Hypothalamus (tissue), 51 donors: Measurements from ENCODE around the gene THOC6.
A peak's percentile ranks its signal among the peaks of the same experiment; 100 is the strongest.
"Not testable (repeated sequence)": the region's sequence is repeated elsewhere in the genome, so short reads cannot be mapped to it uniquely, and the experiment has no call there.

Source experiments
- DNase-seq, 51 donors: peaks; one replicate each; lab custom pipeline; 2025; lab: John Stamatoyannopoulos, UW

THOC6 gene

DNA sequence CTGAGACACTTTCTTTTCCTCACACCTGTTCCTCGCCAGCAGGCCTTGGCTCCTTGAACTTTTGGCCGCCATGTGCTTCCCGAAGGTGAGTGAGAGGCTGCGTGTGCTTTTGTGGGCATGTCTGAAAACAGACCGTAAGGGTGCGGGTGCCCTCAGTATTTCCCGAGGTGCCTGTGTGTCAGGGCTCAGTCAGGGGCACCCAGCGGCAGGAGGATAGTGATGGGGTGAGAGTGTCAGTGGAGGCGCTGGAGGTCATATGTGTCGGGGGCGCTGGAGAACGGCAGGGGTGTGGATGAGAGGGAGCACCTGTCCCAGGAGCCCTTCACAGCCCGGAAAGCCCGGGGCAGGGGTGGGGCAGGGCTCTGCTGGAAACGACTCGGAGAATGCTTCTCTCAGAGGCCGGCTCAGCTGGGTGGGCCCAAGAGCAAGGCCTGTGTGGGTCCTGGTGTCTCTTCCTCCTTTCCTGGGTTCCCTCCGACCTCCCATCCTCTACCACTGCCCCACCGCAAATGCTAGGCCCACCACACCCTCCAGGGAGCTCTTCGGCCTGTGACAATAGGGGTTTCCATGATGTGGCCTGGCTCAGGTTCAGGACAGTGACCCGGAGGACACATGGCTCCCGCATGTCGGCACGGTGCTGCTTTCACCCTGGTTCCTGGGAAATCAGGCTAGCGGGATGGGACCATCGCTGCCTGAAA lies 42.1 kb downstream of the THOC6 start:
- no peak for DNase-seq

DNA sequence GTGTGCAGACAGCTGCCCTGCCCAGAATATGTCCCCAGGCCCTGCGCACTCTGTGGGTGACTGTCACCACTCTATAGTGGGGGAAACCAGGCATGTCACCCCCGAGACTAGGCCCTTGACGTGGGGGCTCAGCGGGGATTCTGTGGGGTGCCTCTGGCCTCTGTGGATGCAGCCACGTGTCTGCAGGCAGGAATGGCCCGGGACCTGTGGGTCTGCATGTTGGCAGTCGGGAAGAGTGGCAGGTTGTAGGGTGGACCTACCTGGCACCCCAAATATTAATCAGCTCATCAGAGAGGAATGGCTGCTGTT lies 42.6 kb downstream of the THOC6 start:
- DNase-seq = no peak

GRCh38 chr16:3068487-3068886 lies 44.7 kb downstream of the THOC6 start:
- no peak for DNase-seq

- DNase-seq = not testable (repeated sequence)
Observed at GRCh38 chr16:3069146-3069545, 45.3 kb downstream of the THOC6 start.

- no peak for DNase-seq
Observed at GRCh38 chr16:3070608-3071111, 46.8 kb downstream of the THOC6 start.

GRCh38 chr16:3071655-3072054 lies 47.8 kb downstream of the THOC6 start:
- DNase-seq = no peak

DNA sequence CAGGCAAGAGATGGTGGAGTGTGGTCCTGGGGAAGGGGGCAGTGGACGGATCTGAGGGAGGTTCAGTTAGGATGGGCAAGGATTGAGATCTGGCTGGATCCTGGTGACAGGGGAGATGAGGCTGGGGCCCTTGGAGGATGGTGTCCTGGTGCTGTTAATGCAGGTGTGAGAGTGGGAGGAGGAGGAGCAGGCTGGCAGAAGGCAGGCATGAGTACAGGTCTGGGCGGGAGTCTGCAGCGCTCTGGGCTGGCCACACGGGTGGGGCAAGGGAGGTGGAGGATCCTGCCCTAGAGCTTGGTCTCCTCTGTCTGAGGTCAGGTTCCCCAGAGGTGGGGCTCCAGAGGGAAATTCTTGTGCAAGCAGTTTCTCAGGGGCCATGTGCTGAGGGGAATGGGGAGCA lies 48.3 kb downstream of the THOC6 start:
- DNase-seq = not testable (repeated sequence)

- DNase-seq = not testable (repeated sequence)
Observed at GRCh38 chr16:3072576-3073263, 48.9 kb downstream of the THOC6 start.

DNA sequence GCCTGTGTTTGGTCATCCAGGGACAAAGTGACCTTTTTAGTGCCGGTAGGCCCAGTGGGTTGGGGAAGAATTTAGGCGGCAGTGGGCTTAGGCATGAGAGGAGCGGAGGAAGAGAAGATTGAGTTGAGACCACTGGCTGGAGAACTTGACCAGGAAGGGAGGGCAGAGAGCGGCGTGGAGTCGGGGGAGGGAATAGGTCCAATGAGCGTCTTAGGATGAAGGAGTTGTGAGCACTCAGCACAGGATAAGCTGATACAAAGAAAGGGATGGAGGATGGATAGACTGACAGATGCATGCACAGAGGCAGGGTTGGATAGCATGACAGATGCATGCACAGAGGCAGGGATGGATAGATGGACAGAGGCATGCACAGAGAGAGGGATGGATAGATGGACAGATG lies 49.6 kb downstream of the THOC6 start:
- no peak for DNase-seq

GRCh38 chr16:3074860-3075522 lies 51.2 kb downstream of the THOC6 start:
- no peak for DNase-seq

DNA sequence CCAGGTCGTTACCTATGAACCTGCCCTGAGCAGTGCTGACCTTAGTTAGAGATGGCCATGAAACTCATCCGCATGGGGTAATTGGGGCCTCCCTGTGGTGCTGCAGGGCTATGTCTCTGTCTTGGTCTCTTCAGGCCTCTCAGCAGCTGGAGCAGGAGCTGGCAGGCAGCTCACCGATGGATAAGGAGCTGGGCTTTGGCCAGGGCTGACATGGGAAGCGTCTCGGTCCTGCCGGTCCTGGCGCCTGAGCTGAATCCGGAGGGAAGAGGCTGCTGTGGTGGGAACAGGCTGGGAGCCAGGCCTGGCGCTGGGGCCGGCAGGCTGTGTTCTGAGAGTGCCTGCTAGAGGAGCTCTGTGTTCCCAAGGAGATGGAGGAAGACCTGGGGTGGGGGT lies 51.7 kb downstream of the THOC6 start:
- peak in 8 of 51 donors; percentile 6 to 23 (median 12) for DNase-seq

DNA sequence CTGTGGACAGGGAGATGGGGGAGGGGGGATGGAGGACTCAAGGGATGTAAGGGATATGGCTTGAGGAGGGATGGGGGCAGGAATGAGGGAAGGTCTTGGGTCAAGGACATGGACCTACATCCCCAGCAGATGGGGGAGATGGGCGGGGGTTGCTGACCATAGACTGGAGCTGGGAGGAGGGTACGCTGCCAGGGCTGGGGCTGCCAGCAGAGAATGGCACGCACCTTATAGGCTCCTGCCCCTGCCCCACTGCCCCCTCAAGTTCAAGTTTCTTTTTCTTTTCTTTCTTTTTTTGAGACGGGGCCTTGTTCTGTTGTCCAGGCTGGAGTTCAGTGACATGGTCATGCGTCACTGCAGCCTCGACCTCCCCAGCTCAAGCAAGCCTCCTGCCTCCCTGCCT lies 52.1 kb downstream of the THOC6 start:
- DNase-seq = not testable (repeated sequence)

DNA sequence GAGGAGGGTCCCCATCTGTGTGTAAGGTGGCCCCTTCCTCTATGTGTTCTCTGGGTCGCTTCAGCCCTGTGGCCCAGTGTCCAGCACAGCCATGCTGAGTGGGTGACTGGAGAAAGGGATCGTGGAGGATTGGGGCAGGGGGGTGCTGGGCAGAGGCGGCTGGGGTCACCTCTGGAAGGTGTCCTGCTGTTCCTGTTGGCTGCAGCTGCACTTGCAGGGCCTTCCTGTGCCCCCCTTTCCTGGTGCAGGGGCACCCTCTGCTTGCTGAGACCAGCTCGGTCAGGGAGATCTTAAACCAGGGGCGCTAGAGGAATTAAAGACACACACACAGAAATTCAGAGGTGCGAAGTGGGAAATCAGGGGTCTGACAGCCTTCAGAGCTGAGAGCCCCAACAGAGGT lies 52.7 kb downstream of the THOC6 start:
- DNase-seq = no peak
